Cardiac fibroblast (primary cell): ENCODE results near the gene ANKMY1.
A peak's percentile ranks its signal among the peaks of the same experiment; 100 is the strongest.
"Not testable (repeated sequence)": the region's sequence is repeated elsewhere in the genome, so short reads cannot be mapped to it uniquely, and the experiment has no call there.

ENCODE experiments used
- DNase-seq, 2 donors: peaks; one replicate each; pipeline versions ENCODE4 v3.0.0 to v3.0.0-alpha.2; 2010; ENCODE audit warnings: low read depth in 2 of 2
- H3K4me3 ChIP-seq, 2 donors: replicated peaks in 1 of 2; 1 replicate in 1 of 2; 2 replicates in 1 of 2; pipeline ENCODE4 v1.5.1; 2011; ENCODE audit warnings: low read depth in 2 of 2, low read length in 2 of 2, mild to moderate bottlenecking in 2 of 2, moderate library complexity in 1 of 2
- TF ChIP-seq, protein P1 (sequence below): IDR thresholded peaks from one replicate; pipeline ENCODE4 v1.5.1; 2011; ENCODE audit warnings: low read depth, mild to moderate bottlenecking, low read length, inconsistent platforms

The ANKMY1 gene

DNA sequence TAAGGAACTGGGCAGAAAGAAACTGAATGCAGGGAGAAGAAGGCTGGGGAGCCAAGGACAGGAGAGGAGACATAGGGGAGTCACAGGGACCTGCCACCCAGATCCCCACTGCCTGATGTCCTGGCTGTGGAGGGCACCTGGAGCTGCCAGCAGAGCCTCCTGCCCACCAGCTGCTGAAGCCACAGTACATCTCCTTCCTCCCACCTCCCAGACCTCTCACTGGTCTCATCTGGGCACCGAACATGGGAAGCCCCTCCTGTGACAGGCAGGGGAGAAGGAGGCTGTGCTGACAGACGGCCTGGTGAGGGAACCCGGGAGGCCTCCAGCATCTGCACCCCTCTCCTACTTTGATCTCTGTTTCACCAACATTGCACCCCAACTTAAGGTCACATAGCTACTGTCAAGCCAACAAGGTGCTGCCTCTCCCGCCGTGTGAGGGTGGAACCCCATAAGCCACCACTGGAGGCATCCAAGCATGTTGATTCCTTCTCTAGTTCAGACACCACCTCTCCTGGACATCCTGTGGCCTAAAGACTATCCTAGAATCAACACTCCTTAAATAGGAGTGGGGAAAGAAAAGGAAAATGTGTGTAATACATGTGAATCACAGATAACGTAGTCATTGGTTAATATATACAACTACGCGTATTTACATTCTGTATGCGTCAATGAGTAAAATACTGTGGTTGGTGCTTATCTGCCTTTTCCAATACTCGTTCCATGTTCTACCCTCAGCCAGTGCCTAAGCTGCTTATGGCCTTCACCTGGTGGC is 7.0 kb upstream of the ANKMY1 start:
- TF ChIP-seq, protein P1, sequence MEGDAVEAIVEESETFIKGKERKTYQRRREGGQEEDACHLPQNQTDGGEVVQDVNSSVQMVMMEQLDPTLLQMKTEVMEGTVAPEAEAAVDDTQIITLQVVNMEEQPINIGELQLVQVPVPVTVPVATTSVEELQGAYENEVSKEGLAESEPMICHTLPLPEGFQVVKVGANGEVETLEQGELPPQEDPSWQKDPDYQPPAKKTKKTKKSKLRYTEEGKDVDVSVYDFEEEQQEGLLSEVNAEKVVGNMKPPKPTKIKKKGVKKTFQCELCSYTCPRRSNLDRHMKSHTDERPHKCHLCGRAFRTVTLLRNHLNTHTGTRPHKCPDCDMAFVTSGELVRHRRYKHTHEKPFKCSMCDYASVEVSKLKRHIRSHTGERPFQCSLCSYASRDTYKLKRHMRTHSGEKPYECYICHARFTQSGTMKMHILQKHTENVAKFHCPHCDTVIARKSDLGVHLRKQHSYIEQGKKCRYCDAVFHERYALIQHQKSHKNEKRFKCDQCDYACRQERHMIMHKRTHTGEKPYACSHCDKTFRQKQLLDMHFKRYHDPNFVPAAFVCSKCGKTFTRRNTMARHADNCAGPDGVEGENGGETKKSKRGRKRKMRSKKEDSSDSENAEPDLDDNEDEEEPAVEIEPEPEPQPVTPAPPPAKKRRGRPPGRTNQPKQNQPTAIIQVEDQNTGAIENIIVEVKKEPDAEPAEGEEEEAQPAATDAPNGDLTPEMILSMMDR: no peak
- no peak overlapping the region for H3K4me3 ChIP-seq
- peak; percentile 18 to 36 for DNase-seq

DNA sequence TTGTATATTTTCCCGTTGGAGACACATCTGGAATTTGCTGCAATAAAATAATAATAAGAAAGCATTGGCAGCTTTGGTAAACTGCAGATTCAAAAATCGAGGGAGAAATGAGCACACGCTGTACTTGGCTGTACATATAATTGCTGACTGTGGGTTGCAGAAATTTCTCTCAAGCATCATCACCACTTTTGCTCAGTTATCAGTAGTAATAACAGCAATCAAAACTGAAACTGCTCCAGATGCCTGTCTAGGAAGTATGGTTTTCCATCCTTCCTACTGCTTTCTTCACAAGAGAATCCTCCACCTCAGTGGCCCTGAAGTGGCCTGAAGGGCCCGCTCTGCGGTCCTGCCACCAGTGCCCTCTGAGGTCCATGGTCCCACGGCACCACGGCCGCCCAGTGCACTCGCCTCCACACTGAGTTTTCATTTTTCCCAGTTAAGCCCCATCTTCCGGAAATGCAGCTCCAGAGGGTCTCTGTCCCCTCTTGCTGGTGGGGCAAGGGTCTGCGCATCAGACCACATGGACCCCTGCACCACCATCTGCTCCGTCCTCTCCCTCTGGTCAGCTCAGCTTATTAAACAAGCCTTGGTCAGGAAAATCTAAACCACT is 6.3 kb upstream of the ANKMY1 start:
- H3K4me3 ChIP-seq: no peak overlapping the region
- no peak for DNase-seq
- TF ChIP-seq, protein P1: no peak

DNA sequence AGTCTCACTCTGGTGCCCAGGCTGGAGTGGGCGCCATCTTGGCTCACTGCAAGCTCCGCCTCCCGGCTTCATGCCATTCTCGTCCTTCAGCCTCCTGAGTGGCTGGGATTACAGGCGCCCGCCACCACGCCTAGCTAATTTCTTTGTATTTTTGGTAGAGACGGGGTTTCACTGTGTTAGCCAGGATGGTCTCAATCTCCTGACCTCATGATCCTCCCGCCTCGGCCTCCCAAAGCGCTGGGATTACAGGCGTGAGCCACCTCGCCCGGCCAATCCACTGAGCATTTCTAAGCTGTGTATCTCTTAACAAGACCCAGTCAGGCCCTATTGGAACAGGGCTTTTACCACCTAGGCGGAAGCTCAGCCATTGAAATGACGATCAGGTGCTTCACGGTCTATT is 5.4 kb upstream of the ANKMY1 start:
- H3K4me3 ChIP-seq, DNase-seq: not testable (repeated sequence)

DNA sequence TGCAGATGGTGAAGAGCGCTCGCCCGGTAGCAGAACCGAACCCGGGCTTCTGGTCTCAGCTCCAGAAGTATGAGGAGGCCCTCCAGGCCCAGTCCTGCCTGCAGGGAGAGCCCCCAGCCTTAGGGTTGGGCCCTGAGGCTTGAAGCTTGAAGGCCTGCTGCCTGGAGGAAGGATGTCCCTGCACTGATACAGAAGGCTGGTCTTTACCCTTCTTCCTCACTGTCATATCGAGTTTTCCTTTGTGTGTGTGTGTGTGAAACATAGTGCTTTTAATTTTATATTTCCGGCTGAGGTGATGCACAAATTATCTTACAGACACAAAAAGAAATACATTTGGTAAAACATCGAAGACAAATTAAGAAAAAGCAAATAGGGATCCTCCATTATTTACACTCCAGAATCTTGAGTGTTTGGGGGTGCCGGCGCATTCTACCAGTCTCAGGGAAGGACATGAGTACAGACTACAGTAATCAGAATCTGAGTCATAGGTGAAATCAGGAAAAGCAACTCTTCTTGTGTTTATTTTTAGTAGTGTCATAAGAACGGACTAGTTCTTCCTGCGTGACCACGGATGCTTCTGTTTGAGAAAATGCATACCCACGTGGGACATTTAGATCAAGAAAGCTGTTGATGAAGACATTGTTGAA is 3.7 kb upstream of the ANKMY1 start:
- H3K4me3 ChIP-seq: peak overlapping the region; percentile 60 to 67
- TF ChIP-seq, protein P1: no peak
- DNase-seq: peak; percentile 58 to 86

DNA sequence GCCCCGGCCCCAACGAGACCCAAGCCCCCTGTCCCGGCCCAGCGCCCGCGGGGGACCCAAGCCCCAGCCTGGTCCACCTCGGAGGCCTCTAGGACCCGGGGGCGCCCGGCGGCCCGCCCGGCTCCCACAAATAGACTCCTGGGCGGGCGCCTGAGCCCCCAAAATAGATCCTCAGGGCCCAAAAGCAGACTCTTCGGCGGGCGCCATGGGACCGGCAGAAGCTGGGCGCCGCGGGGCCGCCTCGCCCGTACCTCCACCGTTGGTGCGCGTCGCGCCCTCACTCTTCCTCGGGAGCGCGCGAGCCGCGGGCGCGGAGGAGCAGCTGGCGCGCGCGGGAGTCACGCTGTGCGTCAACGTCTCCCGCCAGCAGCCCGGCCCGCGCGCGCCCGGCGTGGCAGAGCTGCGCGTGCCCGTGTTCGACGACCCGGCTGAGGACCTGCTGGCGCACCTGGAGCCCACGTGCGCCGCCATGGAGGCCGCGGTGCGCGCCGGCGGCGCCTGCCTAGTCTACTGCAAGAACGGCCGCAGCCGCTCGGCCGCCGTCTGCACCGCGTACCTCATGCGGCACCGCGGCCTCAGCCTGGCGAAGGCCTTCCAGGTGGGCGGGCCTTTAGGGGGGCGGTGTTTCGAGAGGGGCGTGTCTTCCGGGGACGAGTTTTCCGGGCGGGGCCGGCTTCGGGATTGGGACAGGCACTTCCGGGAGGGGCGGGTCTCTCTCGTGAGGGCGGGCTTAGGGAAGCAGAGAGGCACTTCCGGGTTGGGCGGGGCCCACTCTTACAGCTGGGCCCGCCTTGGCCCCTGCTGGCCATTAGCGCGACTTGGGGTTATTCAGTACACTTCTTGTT is 2.9 kb upstream of the ANKMY1 start:
- peak; percentile 98 to 99 for DNase-seq
- TF ChIP-seq, protein P1: peak; percentile 32

DNA sequence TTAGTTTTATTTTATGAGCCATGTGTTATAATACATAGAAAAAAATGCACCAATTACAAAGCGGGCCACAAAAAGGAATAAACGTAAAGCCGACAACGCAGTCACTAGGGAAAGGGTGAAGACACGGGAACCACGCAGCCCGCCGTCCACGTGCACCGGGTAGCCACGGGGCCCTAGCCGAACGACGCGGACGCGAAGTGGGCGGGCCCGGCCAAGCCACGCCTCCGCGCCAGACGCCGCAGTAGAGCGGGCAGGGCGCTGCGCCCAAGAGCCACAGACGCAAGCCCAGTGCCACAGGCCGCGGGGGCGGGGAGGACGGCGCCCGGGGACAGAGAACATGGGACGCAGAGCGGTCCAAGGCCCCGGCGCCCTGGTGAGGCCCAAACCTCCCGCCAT is 2.3 kb upstream of the ANKMY1 start, which contains the start of gene DUSP28:
Gene DUSP28 (plus strand): TSS at position 274 of the 396 bp plus-strand sequence. CDS start 328 bp downstream, outside the sequence.
- DNase-seq: peak; percentile 87 to 89
- peak within 1 kb of the TSS; percentile 60 to 72 for H3K4me3 ChIP-seq
- TF ChIP-seq, protein P1: no peak

More for the DNA sequence above, 2.9 kb upstream of the ANKMY1 start:
- H3K4me3 ChIP-seq: peak overlapping the region; percentile 60 to 72
